Endothelial cell (in vitro differentiated cells): ENCODE results near the gene CHERP. TPM values are rescaled to one million over a fixed set of nuclear protein-coding genes. Genes with fewer than 3 reads are reported as not detected.
"Not testable (repeated sequence)": the region's sequence is repeated elsewhere in the genome, so short reads cannot be mapped to it uniquely, and the experiment has no call there.

ENCODE experiments used
- DNase-seq: peaks from one replicate; pipeline ENCODE4 v3.0.0; 2021; ENCODE audit warnings: low spot score
- H3K27ac Mint-ChIP-seq: one replicate; pipeline ENCODE4 v1.8.0; 2021; ENCODE audit warnings: mixed read lengths, inconsistent platforms; ENCODE audit not compliant: unreplicated experiment
- H3K27me3 Mint-ChIP-seq: one replicate; pipeline ENCODE4 v1.8.0; 2021; ENCODE audit warnings: mild to moderate bottlenecking, moderate library complexity, mixed read lengths, inconsistent platforms; ENCODE audit not compliant: unreplicated experiment
- H3K36me3 Mint-ChIP-seq: one replicate; pipeline ENCODE4 v1.8.0; 2021; ENCODE audit warnings: mild to moderate bottlenecking, low read depth, mixed read lengths, inconsistent platforms; ENCODE audit not compliant: unreplicated experiment
- H3K4me1 Mint-ChIP-seq: one replicate; pipeline ENCODE4 v1.8.0; 2021; ENCODE audit warnings: mild to moderate bottlenecking, mixed read lengths, inconsistent platforms; ENCODE audit not compliant: unreplicated experiment
- H3K4me3 Mint-ChIP-seq: one replicate; pipeline ENCODE4 v1.8.0; 2021; ENCODE audit warnings: mild to moderate bottlenecking, mixed read lengths, inconsistent platforms; ENCODE audit not compliant: unreplicated experiment
- H3K9me3 Mint-ChIP-seq: one replicate; pipeline ENCODE4 v1.8.0; 2021; ENCODE audit warnings: mixed read lengths, inconsistent platforms; ENCODE audit not compliant: unreplicated experiment
- CTCF ChIP-seq: fragments of 200-600 bp; sonication (generic); IDR thresholded peaks from one replicate; pipeline ENCODE4 v1.5.0; 2021; ENCODE audit warnings: antibody characterized with exemption; ENCODE audit not compliant: unreplicated experiment
- total RNA-seq: library from RNA; stranded (reverse); fragmentation: NEBNext Ultra II Directional; extraction: Animal tissue kit (Norgen Biotek cat#: 25700); gene quantifications from one replicate; pipeline ENCODE4 v1.2.1, GENCODE V29; 2021; ENCODE audit not compliant: unreplicated experiment

Gene CHERP
- total RNA-seq, 1 donor from 2014 or later, result 66.5 TPM

GRCh38 chr19:16561382-16561781, 19.1 kb upstream of the CHERP start:
- H3K27me3 Mint-ChIP-seq, result peaks cover 2% of the 10 kb centered on the region
- no peak for DNase-seq
- TF ChIP-seq CTCF, result no peak
- peaks cover 41% of the 10 kb centered on the region for H3K36me3 Mint-ChIP-seq
- H3K4me3 Mint-ChIP-seq, result no peak overlapping the region
- H3K27ac Mint-ChIP-seq, result no peak overlapping the region
- peaks cover 3% of the 10 kb centered on the region for H3K4me1 Mint-ChIP-seq
- no peaks in the 10 kb centered on the region for H3K9me3 Mint-ChIP-seq

GRCh38 chr19:16559780-16560276, 17.6 kb upstream of the CHERP start:
- Mint-ChIP-seq H3K27me3 (peaks cover 2% of the 10 kb centered on the region), H3K4me1 (no peaks in the 10 kb centered on the region), H3K4me3 (no peak overlapping the region), H3K36me3 (peaks cover 36% of the 10 kb centered on the region), H3K27ac (no peak overlapping the region), H3K9me3 (no peaks in the 10 kb centered on the region)
- DNase-seq, result no peak
- no peak for TF ChIP-seq CTCF

- Mint-ChIP-seq H3K9me3 (no peaks in the 10 kb centered on the region), H3K27me3 (peaks cover 4% of the 10 kb centered on the region), H3K27ac (no peak overlapping the region), H3K4me1 (no peaks in the 10 kb centered on the region), H3K4me3 (no peak overlapping the region), H3K36me3 (peaks cover 26% of the 10 kb centered on the region)
- TF ChIP-seq CTCF, result no peak
- DNase-seq, result no peak
These were observed 12.5 kb upstream of the CHERP start for GRCh38 chr19:16554776-16555175.

- H3K27me3 Mint-ChIP-seq, H3K9me3 Mint-ChIP-seq, H3K4me1 Mint-ChIP-seq, DNase-seq, H3K27ac Mint-ChIP-seq, H3K4me3 Mint-ChIP-seq: not testable (repeated sequence)
- H3K36me3 Mint-ChIP-seq, result peaks cover 19% of the 10 kb centered on the region
These were observed 9.7 kb upstream of the CHERP start for GRCh38 chr19:16551902-16552301.

GRCh38 chr19:16548956-16549355, 6.7 kb upstream of the CHERP start:
- TF ChIP-seq CTCF, result no peak
- Mint-ChIP-seq H3K27ac (no peak overlapping the region), H3K36me3 (peaks cover 18% of the 10 kb centered on the region), H3K4me1 (peaks cover 2% of the 10 kb centered on the region), H3K4me3 (no peak overlapping the region), H3K9me3 (no peaks in the 10 kb centered on the region), H3K27me3 (peaks cover 3% of the 10 kb centered on the region)
- no peak for DNase-seq
